Ascending aorta (tissue), 2 donors: ENCODE data around the gene NAE1. TPM values are rescaled to one million over a fixed set of nuclear protein-coding genes. Genes with fewer than 3 reads are reported as not detected.

Source experiments
- DNase-seq, 2 donors: peaks; one replicate each; pipeline ENCODE4 v3.0.0-alpha.2; 2019; ENCODE audit warnings: low spot score in 2 of 2
- H3K27ac ChIP-seq, 2 donors: fragments of 200-600 bp; sonication (generic); one replicate each; pipeline ENCODE4 v1.5.1; 2016 to 2017; ENCODE audit warnings: mild to moderate bottlenecking in 1 of 2
- H3K27me3 ChIP-seq: fragments of 200-600 bp; sonication (generic); one replicate; pipeline ENCODE4 v1.5.1; 2017
- H3K36me3 ChIP-seq, 2 donors: fragments of 200-600 bp; sonication (generic); one replicate each; pipeline ENCODE4 v1.5.1; 2016
- H3K4me1 ChIP-seq, 2 donors: fragments of 200-600 bp; sonication (generic); one replicate each; pipeline ENCODE4 v1.5.1; 2016 to 2017; ENCODE audit warnings: mild to moderate bottlenecking in 1 of 2
- H3K4me3 ChIP-seq, 2 donors: fragments of 200-600 bp; sonication (generic); one replicate each; pipeline ENCODE4 v1.5.1; 2016 to 2017; ENCODE audit warnings: mild to moderate bottlenecking in 1 of 2
- H3K9me3 ChIP-seq, 2 donors: fragments of 200-600 bp; sonication (generic); one replicate each; pipeline ENCODE4 v1.5.1; 2016
- CTCF ChIP-seq, 3 experiments: fragments of 200-600 bp in 2 of 3; fragments of 450-650 bp in 1 of 3; sonication (generic) in 2 of 3; IDR thresholded peaks; one replicate each; pipeline ENCODE4 v1.5.1; 2016 to 2019; ENCODE audit warnings: antibody characterized with exemption in 3 of 3, mild to moderate bottlenecking in 1 of 3, moderate library complexity in 1 of 3
- intact Hi-C: fragments of 100-400 bp; cut with DNase I; formaldehyde crosslinking; loops from one replicate; pipeline ENCODE4 v1.15.1; 2023
- total RNA-seq: library from RNA; depleted of rRNA; stranded (reverse); fragments of >200 nt; gene quantifications from one replicate; pipeline ENCODE4 v1.1.0, GENCODE V29; 2016

Gene NAE1
- total RNA-seq, 1 donor from 2014 or later: 8.6 TPM

- TF ChIP-seq CTCF (IDR thresholded peaks at IDR 0.05): no peak
- H3K9me3 ChIP-seq: no peaks in the 10 kb centered on the region
- intact Hi-C loops: no loop called here
- no peak overlapping the region for H3K27ac ChIP-seq
- no peak overlapping the region for H3K4me3 ChIP-seq
- DNase-seq: no peak
- H3K36me3 ChIP-seq: no peaks in the 10 kb centered on the region
- H3K27me3 ChIP-seq: no peaks in the 10 kb centered on the region
- no peaks in the 10 kb centered on the region for H3K4me1 ChIP-seq
Measured at GRCh38 chr16:66859397-66860068, 28.8 kb upstream of the NAE1 start.

GRCh38 chr16:66858740-66859396 lies 28.1 kb upstream of the NAE1 start:
- intact Hi-C loops: no loop called here
- H3K27me3 ChIP-seq: no peaks in the 10 kb centered on the region
- no peak for DNase-seq
- H3K9me3 ChIP-seq: no peaks in the 10 kb centered on the region
- H3K27ac ChIP-seq: no peak overlapping the region
- H3K36me3 ChIP-seq: no peaks in the 10 kb centered on the region
- H3K4me1 ChIP-seq: no peaks in the 10 kb centered on the region
- H3K4me3 ChIP-seq: no peak overlapping the region
- TF ChIP-seq CTCF (IDR thresholded peaks at IDR 0.05): no peak

GRCh38 chr16:66857437-66857836 lies 26.7 kb upstream of the NAE1 start:
- no peaks in the 10 kb centered on the region for H3K4me1 ChIP-seq
- no peak for DNase-seq
- H3K27me3 ChIP-seq: no peaks in the 10 kb centered on the region
- H3K9me3 ChIP-seq: no peaks in the 10 kb centered on the region
- no peak overlapping the region for H3K27ac ChIP-seq
- no peak for TF ChIP-seq CTCF (IDR thresholded peaks at IDR 0.05)
- no peaks in the 10 kb centered on the region for H3K36me3 ChIP-seq
- H3K4me3 ChIP-seq: no peak overlapping the region
- intact Hi-C loops: no loop called here

- intact Hi-C loops: no loop called here
- Histone ChIP-seq H3K4me1 (no peaks in the 10 kb centered on the region), H3K4me3 (no peak overlapping the region), H3K27ac (no peak overlapping the region), H3K36me3 (no peaks in the 10 kb centered on the region), H3K27me3 (no peaks in the 10 kb centered on the region), H3K9me3 (no peaks in the 10 kb centered on the region)
- TF ChIP-seq CTCF (IDR thresholded peaks at IDR 0.05): no peak
- DNase-seq: no peak
Measured at GRCh38 chr16:66856801-66857200, 26.0 kb upstream of the NAE1 start.

- no peak for DNase-seq
- Histone ChIP-seq H3K4me1 (no peaks in the 10 kb centered on the region), H3K36me3 (no peaks in the 10 kb centered on the region), H3K9me3 (no peaks in the 10 kb centered on the region), H3K27me3 (no peaks in the 10 kb centered on the region), H3K4me3 (no peak overlapping the region), H3K27ac (no peak overlapping the region)
- no peak for TF ChIP-seq CTCF (IDR thresholded peaks at IDR 0.05)
- intact Hi-C loops: no loop called here
Measured at GRCh38 chr16:66856184-66856730, 25.5 kb upstream of the NAE1 start.
